ENCODE data around the gene SPARCL1.

GRCh38 chr4:87545052-87545451 is 15.9 kb upstream of the SPARCL1 start:
- TF ChIP-seq CTCF (conservative IDR thresholded peaks at IDR 0.05 in 1 of 2, IDR thresholded peaks at IDR 0.05 in 1 of 2; ENCODE audit: low read depth in 1 of 2, low read length in 2 of 2) = no peak
- no peak for TF ChIP-seq EZH2 (IDR thresholded peaks at IDR 0.05; ENCODE audit: low read length, missing control alignments)
